GM21723 (cell line): Measurements from ENCODE around the gene CHEK1.
"Not testable (repeated sequence)": the region's sequence is repeated elsewhere in the genome, so short reads cannot be mapped to it uniquely, and the experiment has no call there.

Experiments used
- ATAC-seq: cut with Tn5 transposase; IDR thresholded peaks from one replicate; pipeline ENCODE4 v1.9.1; 2021; ENCODE audit warnings: mild to moderate bottlenecking, moderate library complexity; ENCODE audit not compliant: unreplicated experiment

CHEK1 gene

GRCh38 chr11:125624756-125625213, at the start of gene CHEK1:
Gene CHEK1 (plus strand): TSS chr11:125625163. CDS start chr11:125626769, 1,606 bp downstream.
- ATAC-seq = no peak

- not testable (repeated sequence) for ATAC-seq
These were observed 47.8 kb upstream of the CHEK1 start for GRCh38 chr11:125577181-125577580.

- no peak for ATAC-seq
These were observed 46.2 kb upstream of the CHEK1 start for GRCh38 chr11:125578783-125579182.

- ATAC-seq = no peak
These were observed 45.2 kb upstream of the CHEK1 start for GRCh38 chr11:125579811-125580210.

- ATAC-seq = no peak
These were observed 41.5 kb upstream of the CHEK1 start for GRCh38 chr11:125583496-125583895.

- ATAC-seq = no peak
These were observed 39.5 kb upstream of the CHEK1 start for GRCh38 chr11:125585487-125585886.

GRCh38 chr11:125586623-125587022, 38.3 kb upstream of the CHEK1 start:
- no peak for ATAC-seq

GRCh38 chr11:125587480-125587879, 37.5 kb upstream of the CHEK1 start:
- no peak for ATAC-seq

- no peak for ATAC-seq
These were observed 36.5 kb upstream of the CHEK1 start for GRCh38 chr11:125588505-125588904.

- ATAC-seq = peak; percentile 24
These were observed 33.2 kb upstream of the CHEK1 start for GRCh38 chr11:125591649-125592304.

GRCh38 chr11:125592305-125593113, 32.5 kb upstream of the CHEK1 start, which contains the start of gene STT3A:
Gene STT3A (plus strand): TSS chr11:125592852. CDS start chr11:125595916, 3,064 bp downstream.
- ATAC-seq = peak; percentile 97

- no peak for ATAC-seq
These were observed 31.7 kb upstream of the CHEK1 start for GRCh38 chr11:125593114-125593820.

- no peak for ATAC-seq
These were observed 30.0 kb upstream of the CHEK1 start for GRCh38 chr11:125594958-125595357.

- ATAC-seq = no peak
These were observed 24.3 kb upstream of the CHEK1 start for GRCh38 chr11:125600663-125601062.

GRCh38 chr11:125603207-125603606, 21.8 kb upstream of the CHEK1 start:
- no peak for ATAC-seq

- ATAC-seq = no peak
These were observed 19.5 kb upstream of the CHEK1 start for GRCh38 chr11:125605417-125605816.

- ATAC-seq = no peak
These were observed 15.4 kb upstream of the CHEK1 start for GRCh38 chr11:125609545-125609944.

- no peak for ATAC-seq
These were observed 6.6 kb upstream of the CHEK1 start for GRCh38 chr11:125618383-125618782.

- ATAC-seq = no peak
These were observed 3.0 kb upstream of the CHEK1 start for GRCh38 chr11:125621995-125622394.

- no peak for ATAC-seq
These were observed 1.9 kb upstream of the CHEK1 start for GRCh38 chr11:125623064-125623463.

GRCh38 chr11:125625225-125625629, 264 bp downstream of the CHEK1 start:
- ATAC-seq = no peak
